ENCODE data around the gene PBX3. TPM values are rescaled to one million over a fixed set of nuclear protein-coding genes. Genes with fewer than 3 reads are reported as not detected.

Gene PBX3
- total RNA-seq, 1 experiment from 2014 or later = 46.0 TPM

- Histone ChIP-seq H2BK120ac (ENCODE audit: low read depth, low read length, poor library complexity, severe bottlenecking) (no peak overlapping the region), H3K79me2 (ENCODE audit: insufficient read depth, low read length) (no peaks in the 10 kb centered on the region; the same call in 1 of the 2 replicates), H4K91ac (ENCODE audit: insufficient read length, low read depth, low read length) (no peak overlapping the region), H3K27me3 (ENCODE audit: insufficient read depth, low read length) (no peaks in the 10 kb centered on the region), H3K9me3 (ENCODE audit: control insufficient read depth, low read depth, low read length) (no peaks in the 10 kb centered on the region), H2BK15ac (ENCODE audit: low read depth, low read length) (no peak overlapping the region), H4K8ac (replicated peaks; ENCODE audit: insufficient read length, low read depth, low read length) (no peak overlapping the region), H4K20me1 (ENCODE audit: control insufficient read depth, insufficient read depth, insufficient read length) (no peaks in the 10 kb centered on the region), H4K5ac (ENCODE audit: insufficient read length, low read depth, low read length) (no peak overlapping the region), H3K27ac (ENCODE audit: insufficient read length, low read depth, low read length) (no peak overlapping the region), H2BK20ac (ENCODE audit: low read depth, low read length, poor library complexity, severe bottlenecking) (no peak overlapping the region), H2AFZ (ENCODE audit: low read length) (no peak overlapping the region), H3K56ac (ENCODE audit: insufficient read length, low read depth, low read length) (no peak overlapping the region), H3K23ac (ENCODE audit: insufficient read length, low read depth, low read length) (no peak overlapping the region), H3K23me2 (ENCODE audit: insufficient read length, low read depth, low read length, poor library complexity, severe bottlenecking) (peaks cover 6% of the 10 kb centered on the region), H3K4me1 (ENCODE audit: insufficient read depth, low read length) (peaks cover 4% of the 10 kb centered on the region; the same call in 1 of the 2 replicates), H3K18ac (ENCODE audit: insufficient read length, low read depth, low read length) (no peak overlapping the region), H2AK5ac (ENCODE audit: insufficient read length, low read length) (no peak overlapping the region), H3T11ph (ENCODE audit: low read length) (no peak overlapping the region), H3K4ac (ENCODE audit: low read depth, low read length) (no peak overlapping the region), H3K9ac (ENCODE audit: extremely low read depth, insufficient read length, low read length) (no peak overlapping the region), H2BK5ac (ENCODE audit: insufficient read length, low read length) (no peak overlapping the region), H3K79me1 (ENCODE audit: insufficient read depth, low read depth, low read length, poor library complexity, severe bottlenecking) (no peaks in the 10 kb centered on the region), H3K14ac (ENCODE audit: insufficient read depth, low read length) (no peak overlapping the region), H3K4me2 (ENCODE audit: insufficient read depth, insufficient read length, low read length) (no peak overlapping the region), H2BK12ac (ENCODE audit: insufficient read length, low read depth, low read length) (no peak overlapping the region)
- no peak for TF ChIP-seq CTCF (conservative IDR thresholded peaks at IDR 0.05)
- WGBS (ENCODE audit: extremely low coverage, insufficient read length, low lambda C conversion rate) = no CpG with 5 or more reads among the region's 2 CpGs
- Mint-ChIP-seq H3K36me3 (ENCODE audit: insufficient read depth in 1 of 3, low read depth in 3 of 3) (no peaks in the 10 kb centered on the region), H3K27me3 (ENCODE audit: low read depth) (no peaks in the 10 kb centered on the region), H3K9me3 (no peaks in the 10 kb centered on the region), H3K4me3 (no peak overlapping the region), H3K27ac (no peak overlapping the region), H3K4me1 (peaks cover 80 to 81% of the 10 kb centered on the region in 2 experiments)
- DNase-seq = no peak
These were observed 140.0 kb downstream of the PBX3 start for GRCh38 chr9:125887172-125887571.
